Measurements from ENCODE around the gene MADD. TPM values are rescaled to one million over a fixed set of nuclear protein-coding genes. Genes with fewer than 3 reads are reported as not detected.

The MADD gene
- total and polyA plus RNA-seq, 2 donors (not counting 3 experiments of a cell fraction or from before 2014, with no cell fraction given): 35.3 to 36.8 TPM

DNA sequence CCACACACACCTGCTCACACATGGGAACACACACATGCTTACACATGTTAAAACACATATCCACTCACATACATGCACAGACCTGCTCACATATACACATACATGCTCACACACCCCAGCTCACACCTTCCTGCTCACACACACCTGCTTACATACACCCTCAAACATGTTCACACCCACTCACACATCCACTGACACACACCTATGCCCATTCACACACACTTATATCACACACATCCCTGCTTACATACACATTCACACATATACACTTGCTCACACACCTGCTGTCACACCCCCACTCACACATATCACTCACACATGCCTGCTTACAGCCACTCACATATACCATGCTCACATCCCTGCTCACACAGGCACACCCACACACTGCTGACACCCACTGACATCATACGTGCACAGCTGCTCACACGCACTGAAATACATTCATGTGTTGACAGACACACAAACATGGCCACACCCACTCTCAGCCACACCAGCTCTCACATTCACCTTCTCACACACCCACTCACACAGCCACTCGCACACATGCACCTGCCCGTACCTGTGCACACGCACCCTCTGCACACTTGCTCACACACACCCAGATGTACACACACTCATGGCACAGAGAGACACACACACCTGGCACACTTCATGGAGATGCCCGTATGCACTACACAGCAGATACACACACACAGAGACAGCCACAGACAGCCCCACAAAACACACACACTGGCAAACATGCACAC, 88.2 kb downstream of the MADD start:
- BruUV-seq (replicated peaks): no TSS peak
- dilution Hi-C loops (cut with MboI; ENCODE audit: extremely low pct_ligation_motif_present, low sequenced_read_pairs) (no loop called here), intact Hi-C loops (cut with micrococcal nuclease) (no loop called here)
- Histone ChIP-seq H3K9me3 (replicated peaks; ENCODE audit: control insufficient read depth, insufficient read depth, low read length) (no peaks in the 10 kb centered on the region), H4K20me1 (replicated peaks; ENCODE audit: control insufficient read depth, extremely low read depth, insufficient read depth, low read length) (no peaks in the 10 kb centered on the region), H3K36me3 (ENCODE audit: control insufficient read depth in 2 of 2, extremely low read depth in 1 of 2, insufficient read depth in 2 of 2, low read length in 2 of 2) (no peaks in the 10 kb centered on the region), H3K4me3 (replicated peaks in 1 of 3; ENCODE audit: insufficient read depth in 1 of 3, low read depth in 1 of 3, low read length in 3 of 3) (no peak overlapping the region), H3K27me3 (ENCODE audit: control insufficient read depth in 2 of 2, insufficient read depth in 2 of 2, low read length in 2 of 2) (no peaks in the 10 kb centered on the region), H3K79me2 (ENCODE audit: control insufficient read depth, insufficient read depth, low read length) (no peaks in the 10 kb centered on the region), H3K9me1 (replicated peaks; ENCODE audit: control insufficient read depth, extremely low read depth, insufficient read depth, low read length) (no peaks in the 10 kb centered on the region), H3K9ac (replicated peaks; ENCODE audit: extremely low read depth, insufficient read depth, low read length) (no peak overlapping the region), H3K4me2 (ENCODE audit: insufficient read depth, low read length) (no peak overlapping the region), H3K4me1 (ENCODE audit: control insufficient read depth, extremely low read depth, insufficient read depth, low read length) (no peaks in the 10 kb centered on the region), H2AFZ (ENCODE audit: low read depth, low read length) (no peak overlapping the region), H3K27ac (ENCODE audit: insufficient read depth, low read depth, low read length) (no peak overlapping the region)
- ChIA-PET CTCF (no interaction called here), POLR2A (no interaction called here)
- DNase-seq (ENCODE audit: low read depth, low spot score) (no peak), FAIRE-seq (no peak)
- TF ChIP-seq, protein P1, sequence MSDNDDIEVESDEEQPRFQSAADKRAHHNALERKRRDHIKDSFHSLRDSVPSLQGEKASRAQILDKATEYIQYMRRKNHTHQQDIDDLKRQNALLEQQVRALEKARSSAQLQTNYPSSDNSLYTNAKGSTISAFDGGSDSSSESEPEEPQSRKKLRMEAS (IDR thresholded peaks at IDR 0.05; ENCODE audit: insufficient read depth, insufficient read length): no peak
- TF ChIP-seq, protein P2, sequence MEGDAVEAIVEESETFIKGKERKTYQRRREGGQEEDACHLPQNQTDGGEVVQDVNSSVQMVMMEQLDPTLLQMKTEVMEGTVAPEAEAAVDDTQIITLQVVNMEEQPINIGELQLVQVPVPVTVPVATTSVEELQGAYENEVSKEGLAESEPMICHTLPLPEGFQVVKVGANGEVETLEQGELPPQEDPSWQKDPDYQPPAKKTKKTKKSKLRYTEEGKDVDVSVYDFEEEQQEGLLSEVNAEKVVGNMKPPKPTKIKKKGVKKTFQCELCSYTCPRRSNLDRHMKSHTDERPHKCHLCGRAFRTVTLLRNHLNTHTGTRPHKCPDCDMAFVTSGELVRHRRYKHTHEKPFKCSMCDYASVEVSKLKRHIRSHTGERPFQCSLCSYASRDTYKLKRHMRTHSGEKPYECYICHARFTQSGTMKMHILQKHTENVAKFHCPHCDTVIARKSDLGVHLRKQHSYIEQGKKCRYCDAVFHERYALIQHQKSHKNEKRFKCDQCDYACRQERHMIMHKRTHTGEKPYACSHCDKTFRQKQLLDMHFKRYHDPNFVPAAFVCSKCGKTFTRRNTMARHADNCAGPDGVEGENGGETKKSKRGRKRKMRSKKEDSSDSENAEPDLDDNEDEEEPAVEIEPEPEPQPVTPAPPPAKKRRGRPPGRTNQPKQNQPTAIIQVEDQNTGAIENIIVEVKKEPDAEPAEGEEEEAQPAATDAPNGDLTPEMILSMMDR (IDR thresholded peaks at IDR 0.05; ENCODE audit: extremely low read depth in 1 of 2, insufficient read depth in 1 of 2, low read depth in 1 of 2, low read length in 2 of 2): no peak
- TF ChIP-seq POLR2A (IDR thresholded peaks at IDR 0.05; ENCODE audit: low read depth, low read length) (no peak), MYC (IDR thresholded peaks at IDR 0.05; ENCODE audit: low read depth, low read length) (no peak)

DNA sequence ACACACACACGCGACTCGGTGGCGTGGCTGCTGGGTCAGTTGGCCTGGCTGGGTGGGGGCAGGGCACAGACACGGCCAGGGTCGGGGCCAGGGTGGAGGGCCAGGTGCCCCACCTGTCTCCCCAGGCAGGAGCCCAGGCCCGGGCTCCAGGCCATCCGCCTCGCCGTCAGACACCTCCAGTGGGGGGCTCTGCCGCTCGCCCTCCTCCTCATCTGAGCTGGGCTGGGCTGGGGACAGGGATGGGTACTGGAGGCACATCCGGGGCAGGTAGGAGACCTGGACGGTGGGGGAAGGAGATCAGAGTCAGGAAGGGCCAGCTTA, 88.8 kb downstream of the MADD start:
- Histone ChIP-seq H2AFZ (ENCODE audit: low read depth, low read length) (no peak overlapping the region), H3K79me2 (ENCODE audit: control insufficient read depth, insufficient read depth, low read length) (no peaks in the 10 kb centered on the region), H3K36me3 (ENCODE audit: control insufficient read depth in 2 of 2, extremely low read depth in 1 of 2, insufficient read depth in 2 of 2, low read length in 2 of 2) (no peaks in the 10 kb centered on the region), H3K9me3 (replicated peaks; ENCODE audit: control insufficient read depth, insufficient read depth, low read length) (no peaks in the 10 kb centered on the region), H3K9me1 (replicated peaks; ENCODE audit: control insufficient read depth, extremely low read depth, insufficient read depth, low read length) (no peaks in the 10 kb centered on the region), H4K20me1 (replicated peaks; ENCODE audit: control insufficient read depth, extremely low read depth, insufficient read depth, low read length) (no peaks in the 10 kb centered on the region), H3K4me3 (replicated peaks in 1 of 3; ENCODE audit: insufficient read depth in 1 of 3, low read depth in 1 of 3, low read length in 3 of 3) (no peak overlapping the region), H3K27me3 (ENCODE audit: control insufficient read depth in 2 of 2, insufficient read depth in 2 of 2, low read length in 2 of 2) (no peaks in the 10 kb centered on the region), H3K4me1 (ENCODE audit: control insufficient read depth, extremely low read depth, insufficient read depth, low read length) (no peaks in the 10 kb centered on the region), H3K4me2 (ENCODE audit: insufficient read depth, low read length) (no peak overlapping the region), H3K9ac (replicated peaks; ENCODE audit: extremely low read depth, insufficient read depth, low read length) (no peak overlapping the region), H3K27ac (ENCODE audit: insufficient read depth, low read depth, low read length) (no peak overlapping the region)
- ChIA-PET CTCF (no interaction called here), POLR2A (no interaction called here)
- no peak for FAIRE-seq
- BruUV-seq (replicated peaks): no TSS peak
- intact Hi-C loops (cut with micrococcal nuclease) (no loop called here), dilution Hi-C loops (cut with MboI; ENCODE audit: extremely low pct_ligation_motif_present, low sequenced_read_pairs) (no loop called here)
- DNase-seq (ENCODE audit: low read depth, low spot score): no peak
- no peak for TF ChIP-seq JUN (IDR thresholded peaks at IDR 0.05; ENCODE audit: borderline replicate concordance, insufficient read depth, insufficient read length, low read depth)
- TF ChIP-seq POLR2AphosphoS5 (IDR thresholded peaks at IDR 0.05; ENCODE audit: insufficient read depth, low read depth, low read length): no peak
- TF ChIP-seq, protein P2 (IDR thresholded peaks at IDR 0.05; ENCODE audit: extremely low read depth in 1 of 2, insufficient read depth in 1 of 2, low read depth in 1 of 2, low read length in 2 of 2): no peak
- TF ChIP-seq, protein P1 (IDR thresholded peaks at IDR 0.05; ENCODE audit: insufficient read depth, insufficient read length): no peak
- TF ChIP-seq FOS (IDR thresholded peaks at IDR 0.05; ENCODE audit: borderline replicate concordance, insufficient read depth, low read length): no peak
- TF ChIP-seq MYC (IDR thresholded peaks at IDR 0.05; ENCODE audit: low read depth, low read length): no peak
- TF ChIP-seq GATA2 (IDR thresholded peaks at IDR 0.05; ENCODE audit: insufficient read depth, insufficient read length, low read depth, low read length): no peak
- no peak for TF ChIP-seq POLR2A (IDR thresholded peaks at IDR 0.05; ENCODE audit: low read depth, low read length)
- no peak for TF ChIP-seq EZH2 (IDR thresholded peaks at IDR 0.05; ENCODE audit: borderline replicate concordance, low read depth, low read length, severe bottlenecking)

Measured in endothelial cell of umbilical vein (primary cell).